Measurements from ENCODE around the gene TET1. TPM values are rescaled to one million over a fixed set of nuclear protein-coding genes. Genes with fewer than 3 reads are reported as not detected.
A peak's percentile ranks its signal among the peaks of the same experiment; 100 is the strongest.
"Not testable (repeated sequence)": the region's sequence is repeated elsewhere in the genome, so short reads cannot be mapped to it uniquely, and the experiment has no call there.

The TET1 gene
- total RNA-seq = 1 to 10 TPM; 1.6 to 3.6 TPM

- Histone ChIP-seq H3K36me3 (replicated peaks in 1 of 2; ENCODE audit: insufficient read depth in 1 of 2, low read depth in 2 of 2) (no peaks in the 10 kb centered on the region), H3K4me1 (peaks cover 18% of the 10 kb centered on the region), H3K9me3 (no peaks in the 10 kb centered on the region), H3K27ac (peak within 1 kb of the TSS in 1 of 4 donors; percentile 12), H3K27me3 (no peaks in the 10 kb centered on the region), H3K4me3 (peak within 1 kb of the TSS; percentile 41 to 87)
- intact Hi-C loops (cut with DNase I) = no loop called here
- 0 to 1% methylated on average over 10 to 66 of the region's 66 CpGs for WGBS, 2 donors
- TF ChIP-seq CTCF (IDR thresholded peaks at IDR 0.05) (no peak), POLR2A (IDR thresholded peaks at IDR 0.05) (peak in 2 of 3 donors; percentile 43 to 53)
- ATAC-seq (peak; percentile 74), DNase-seq (peak; percentile 47 to 66 (median 54))
These were observed at the start of gene TET1 for GRCh38 chr10:68560186-68560942. Gene TET1, plus strand, starts transcription at chr10:68560337. Its CDS starts 12,002 bp downstream, at chr10:68572339.

- H3K27ac ChIP-seq; H3K4me1 ChIP-seq; H3K27me3 ChIP-seq; intact Hi-C loops (cut with DNase I); DNase-seq; H3K4me3 ChIP-seq; H3K9me3 ChIP-seq; H3K36me3 ChIP-seq (replicated peaks in 1 of 2; ENCODE audit: insufficient read depth in 1 of 2, low read depth in 2 of 2); ATAC-seq: not testable (repeated sequence)
- WGBS, 2 donors = 74 to 95% methylated on average over 2 of the region's 2 CpGs
These were observed 43.9 kb upstream of the TET1 start for GRCh38 chr10:68516216-68516615.

- intact Hi-C loops (cut with DNase I) = no loop called here
- ATAC-seq (no peak), DNase-seq (no peak)
- WGBS, 2 donors = 54 to 68% methylated on average over 4 of the region's 4 CpGs
- Histone ChIP-seq H3K4me3 (no peak overlapping the region), H3K27ac (no peak overlapping the region), H3K4me1 (no peaks in the 10 kb centered on the region), H3K36me3 (replicated peaks in 1 of 2; ENCODE audit: insufficient read depth in 1 of 2, low read depth in 2 of 2) (peaks cover 0 to 4% of the 10 kb centered on the region in 2 donors), H3K27me3 (no peaks in the 10 kb centered on the region), H3K9me3 (no peaks in the 10 kb centered on the region)
- no peak for TF ChIP-seq POLR2A (IDR thresholded peaks at IDR 0.05)
- TF ChIP-seq CTCF (IDR thresholded peaks at IDR 0.05) = no peak
These were observed 43.4 kb upstream of the TET1 start for GRCh38 chr10:68516766-68517165.

- Histone ChIP-seq H3K9me3 (no peaks in the 10 kb centered on the region), H3K27ac (no peak overlapping the region), H3K27me3 (no peaks in the 10 kb centered on the region), H3K4me1 (no peaks in the 10 kb centered on the region), H3K36me3 (replicated peaks in 1 of 2; ENCODE audit: insufficient read depth in 1 of 2, low read depth in 2 of 2) (peaks cover 0 to 4% of the 10 kb centered on the region in 2 donors), H3K4me3 (no peak overlapping the region)
- TF ChIP-seq POLR2A (IDR thresholded peaks at IDR 0.05) (no peak), CTCF (IDR thresholded peaks at IDR 0.05) (no peak)
- DNase-seq (no peak), ATAC-seq (no peak)
- 79 to 86% methylated on average over 5 of the region's 5 CpGs for WGBS, 2 donors
- intact Hi-C loops (cut with DNase I) = no loop called here
These were observed 42.9 kb upstream of the TET1 start for GRCh38 chr10:68517188-68517587.

- H3K27ac ChIP-seq; H3K4me1 ChIP-seq; H3K9me3 ChIP-seq; H3K4me3 ChIP-seq; H3K36me3 ChIP-seq (replicated peaks in 1 of 2; ENCODE audit: insufficient read depth in 1 of 2, low read depth in 2 of 2); intact Hi-C loops (cut with DNase I); H3K27me3 ChIP-seq; DNase-seq; ATAC-seq: not testable (repeated sequence)
- 95% methylated on average over 11 of the region's 11 CpGs for WGBS, 2 donors
These were observed 41.5 kb upstream of the TET1 start for GRCh38 chr10:68518609-68519008.
